K562 (cell line): ENCODE data around the gene MAPKAPK2. TPM values are rescaled to one million over a fixed set of nuclear protein-coding genes. Genes with fewer than 3 reads are reported as not detected.
A peak's percentile ranks its signal among the peaks of the same experiment; 100 is the strongest.

Source experiments
- CHD1 ChIP-seq: fragments of 200-600 bp; sonication (generic); IDR thresholded peaks from one replicate; pipeline ENCODE4 v1.6.1; 2012; ENCODE audit warnings: mild to moderate bottlenecking, moderate library complexity, low read length, inconsistent platforms
- EP400 ChIP-seq: fragments of 450-650 bp; IDR thresholded peaks from 2 replicates; pipeline ENCODE4 v1.6.1; 2017; ENCODE audit warnings: antibody characterized with exemption, mild to moderate bottlenecking, moderate library complexity
- MAFG ChIP-seq: fragments of 450-650 bp; conservative IDR thresholded peaks from 2 replicates; pipeline ENCODE4 v1.6.1; 2016; ENCODE audit warnings: missing genetic modification characterization, missing compliant biosample characterization
- MEIS2 ChIP-seq: fragments of 450-650 bp; IDR thresholded peaks from 2 replicates; pipeline ENCODE4 v1.6.1; 2014; ENCODE audit warnings: mild to moderate bottlenecking; ENCODE audit not compliant: partially characterized antibody
- PHTF2 ChIP-seq: fragments of 250-450 bp; sonication (Bioruptor Pico); IDR thresholded peaks from 2 replicates; pipeline ENCODE4 v1.5.0; 2021; ENCODE audit warnings: mild to moderate bottlenecking
- SMARCA4 ChIP-seq: fragments of 450-650 bp; IDR thresholded peaks from 2 replicates; pipeline ENCODE4 v1.6.1; 2016
- U2AF1 ChIP-seq: fragments of 200-400 bp; formaldehyde crosslinking; optimal IDR thresholded peaks from 2 replicates; pipeline ENCODE3; 2017; ENCODE audit warnings: mild to moderate bottlenecking, low read depth, low read length, moderate library complexity
- ZNF146 ChIP-seq: IDR thresholded peaks from one replicate; pipeline ENCODE4 v1.6.1; 2018; ENCODE audit warnings: missing compliant biosample characterization; ENCODE audit not compliant: unreplicated experiment
- ZNF165 ChIP-seq: fragments of 250-450 bp; sonication (Bioruptor Pico); IDR thresholded peaks from 2 replicates; pipeline ENCODE4 v1.4.0; 2020; ENCODE audit warnings: borderline replicate concordance
- ZNF384 ChIP-seq: IDR thresholded peaks from 2 replicates; pipeline ENCODE4 v1.6.1; 2012; ENCODE audit warnings: low read depth, low read length, improper control_type of control experiment
- polyA plus RNA-seq, 8 experiments: library from polyadenylated mRNA; depleted of rRNA in 4 of 8; stranded (reverse) in 5 of 8; unstranded in 3 of 8; fragments of >200 nt; fragmentation: Nextera tagmentation in 2 of 8; fragmentation: Illumina TruSeq in 1 of 8; extraction: Ambion mirVana in 2 of 8; extraction: Trizol in 1 of 8; gene quantifications; 2 replicates each; pipeline versions ENCODE4 v1.2.1 to v1.2.3, GENCODE V29; 2011 to 2014; ENCODE audit warnings: inconsistent platforms in 1 of 8, missing spikeins in 1 of 8
- total RNA-seq, 7 experiments: library from RNA; depleted of rRNA in 6 of 7; stranded (reverse); fragments of >200 nt in 6 of 7; fragmentation: Illumina TruSeq in 2 of 7; extraction: Trizol in 2 of 7; gene quantifications; 2 replicates each; pipeline versions ENCODE4 v1.2.1 to v1.2.3, GENCODE V29; 2011 to 2021; ENCODE audit warnings: low replicate concordance in 1 of 7
- TF ChIP-seq, protein P1 (sequence below), 2 experiments: fragments of 450-650 bp; IDR thresholded peaks; 2 replicates each; pipeline ENCODE4 v1.6.1; 2016; ENCODE audit warnings: mild to moderate bottlenecking in 2 of 2, borderline replicate concordance in 1 of 2, low read depth in 1 of 2, moderate library complexity in 1 of 2
- TF ChIP-seq, protein P2 (sequence below): sonication (generic); formaldehyde crosslinking; IDR thresholded peaks from 2 replicates; pipeline ENCODE4 v1.8.0; 2022; ENCODE audit warnings: mild to moderate bottlenecking, missing genetic modification reagents
- TF ChIP-seq, protein P3 (sequence below): fragments of 250-450 bp; sonication (Bioruptor Pico); IDR thresholded peaks from 2 replicates; pipeline ENCODE4 v1.4.0; 2020

Gene MAPKAPK2
- total and polyA plus RNA-seq, 9 of the 15 experiments (the other 6 are each of a cell fraction or from before 2014, with no cell fraction given) = 0.63 to 94.2 (median 52.1) TPM

DNA sequence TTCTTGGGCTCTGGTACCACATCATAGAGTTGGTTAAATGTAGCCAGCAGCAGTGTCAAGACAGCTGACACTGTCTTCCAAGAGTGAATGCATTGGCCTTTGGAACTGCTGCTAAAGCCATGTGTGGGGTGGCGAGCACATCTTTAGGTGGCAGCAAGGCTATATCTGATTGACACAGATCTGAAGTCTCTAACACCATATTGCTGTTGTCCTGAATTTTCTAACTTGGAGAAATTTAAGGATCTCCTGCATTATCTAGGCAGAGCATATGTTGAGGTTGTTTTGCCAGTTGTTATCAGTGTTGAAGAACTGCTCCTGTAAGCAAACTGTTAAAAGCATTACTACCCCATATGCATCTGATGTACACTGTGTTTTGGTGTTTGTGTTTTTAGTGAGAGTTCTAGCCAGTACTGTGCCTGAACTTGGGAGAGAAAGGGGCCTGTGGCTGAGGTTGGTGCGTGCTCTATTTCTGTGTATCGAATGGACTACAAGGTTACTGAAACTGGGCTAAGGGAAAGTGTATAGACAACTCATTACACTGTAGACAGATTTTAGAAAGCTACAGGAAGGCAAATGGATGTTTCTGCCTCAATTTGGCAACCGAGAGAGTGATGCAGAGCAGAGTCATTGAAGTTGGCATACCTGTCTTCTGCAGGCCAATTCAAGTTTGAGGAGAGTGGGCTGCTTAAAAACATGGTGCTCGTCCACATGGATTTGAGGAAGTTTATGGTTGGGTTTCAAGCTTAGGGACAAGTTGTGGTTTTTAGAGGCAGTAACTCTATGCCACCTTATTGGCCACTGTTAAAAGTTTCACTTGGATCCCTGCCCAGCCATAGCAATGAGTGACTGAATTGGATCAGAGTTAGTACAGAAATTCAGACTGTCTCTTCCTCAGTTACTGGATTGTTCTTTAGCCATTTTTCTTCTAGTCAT is 32.5 kb upstream of the MAPKAPK2 start (continued):
- TF ChIP-seq, protein P1, sequence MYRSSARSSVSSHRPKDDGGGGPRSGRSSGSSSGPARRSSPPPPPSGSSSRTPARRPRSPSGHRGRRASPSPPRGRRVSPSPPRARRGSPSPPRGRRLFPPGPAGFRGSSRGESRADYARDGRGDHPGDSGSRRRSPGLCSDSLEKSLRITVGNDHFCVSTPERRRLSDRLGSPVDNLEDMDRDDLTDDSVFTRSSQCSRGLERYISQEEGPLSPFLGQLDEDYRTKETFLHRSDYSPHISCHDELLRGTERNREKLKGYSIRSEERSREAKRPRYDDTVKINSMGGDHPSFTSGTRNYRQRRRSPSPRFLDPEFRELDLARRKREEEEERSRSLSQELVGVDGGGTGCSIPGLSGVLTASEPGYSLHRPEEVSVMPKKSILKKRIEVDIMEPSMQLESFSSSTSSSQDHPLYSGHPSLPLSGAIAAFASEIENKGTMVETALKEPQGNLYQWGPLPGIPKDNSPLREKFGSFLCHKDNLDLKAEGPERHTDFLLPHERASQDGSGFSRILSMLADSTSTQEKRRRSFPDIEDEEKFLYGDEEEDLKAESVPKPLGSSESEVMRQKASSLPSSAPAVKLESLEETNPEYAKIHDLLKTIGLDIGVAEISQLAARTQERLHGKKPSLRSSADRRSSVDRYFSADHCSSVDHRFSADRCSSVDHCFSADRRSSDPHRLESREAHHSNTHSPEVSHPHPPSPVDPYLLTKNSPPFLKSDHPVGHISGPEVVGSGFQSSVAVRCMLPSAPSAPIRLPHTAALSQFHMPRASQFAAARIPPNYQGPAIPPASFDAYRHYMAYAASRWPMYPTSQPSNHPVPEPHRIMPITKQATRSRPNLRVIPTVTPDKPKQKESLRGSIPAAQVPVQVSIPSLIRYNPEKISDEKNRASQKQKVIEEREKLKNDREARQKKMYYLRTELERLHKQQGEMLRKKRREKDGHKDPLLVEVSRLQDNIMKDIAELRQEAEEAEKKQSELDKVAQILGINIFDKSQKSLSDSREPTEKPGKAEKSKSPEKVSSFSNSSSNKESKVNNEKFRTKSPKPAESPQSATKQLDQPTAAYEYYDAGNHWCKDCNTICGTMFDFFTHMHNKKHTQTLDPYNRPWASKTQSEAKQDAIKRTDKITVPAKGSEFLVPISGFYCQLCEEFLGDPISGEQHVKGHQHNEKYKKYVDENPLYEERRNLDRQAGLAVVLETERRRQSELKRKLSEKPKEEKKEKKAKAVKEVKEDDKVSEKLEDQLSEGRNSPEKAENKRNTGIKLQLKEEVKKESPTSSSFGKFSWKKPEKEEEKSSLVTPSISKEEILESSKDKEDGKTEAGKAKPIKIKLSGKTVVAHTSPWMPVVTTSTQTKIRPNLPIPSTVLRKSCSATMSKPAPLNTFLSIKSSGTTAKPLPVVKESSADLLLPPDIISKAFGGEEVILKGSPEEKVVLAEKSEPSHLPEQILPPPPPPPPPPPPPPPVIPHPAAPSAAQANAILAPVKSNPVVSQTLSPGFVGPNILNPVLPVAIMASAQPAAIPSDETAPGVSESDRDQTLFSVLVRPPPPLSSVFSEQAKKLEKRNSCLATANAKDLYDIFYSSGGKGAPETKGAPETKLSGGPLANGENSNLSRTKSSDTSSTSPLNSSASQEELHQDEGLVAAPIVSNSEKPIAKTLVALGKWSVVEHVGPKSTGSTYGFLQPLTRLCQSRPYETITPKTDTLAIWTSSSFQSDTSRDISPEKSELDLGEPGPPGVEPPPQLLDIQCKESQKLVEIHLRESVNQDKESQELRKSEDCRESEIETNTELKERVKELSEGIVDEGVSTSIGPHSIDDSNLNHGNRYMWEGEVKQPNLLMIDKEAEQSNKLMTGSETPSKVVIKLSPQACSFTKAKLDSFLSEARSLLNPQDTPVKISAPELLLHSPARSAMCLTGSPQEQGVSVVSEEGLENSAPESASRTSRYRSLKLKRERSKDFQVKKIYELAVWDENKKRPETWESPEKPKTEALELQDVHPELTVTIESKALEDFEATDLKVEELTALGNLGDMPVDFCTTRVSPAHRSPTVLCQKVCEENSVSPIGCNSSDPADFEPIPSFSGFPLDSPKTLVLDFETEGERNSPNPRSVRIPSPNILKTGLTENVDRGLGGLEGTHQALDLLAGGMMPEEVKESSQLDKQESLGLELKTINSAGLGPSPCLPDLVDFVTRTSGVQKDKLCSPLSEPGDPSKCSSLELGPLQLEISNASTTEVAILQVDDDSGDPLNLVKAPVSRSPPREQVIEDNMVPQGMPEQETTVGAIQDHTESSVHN (IDR thresholded peaks at IDR 0.05; ENCODE audit: borderline replicate concordance in 1 of 2, low read depth in 1 of 2) = 0 out of 4 replicates have a peak, but pooled peaks of 1 of the 2 experiments have one; percentile 15
- TF ChIP-seq ZNF384 = no peak
- peak; percentile 98 for TF ChIP-seq SMARCA4
- no peak for TF ChIP-seq ZNF165 (CRISPR knock-in tag)
- TF ChIP-seq U2AF1 = no peak
- peak; percentile 76 for TF ChIP-seq MEIS2
- TF ChIP-seq PHTF2 = peak; percentile 55; the same call in 1 of the 2 replicates
- TF ChIP-seq ZNF146 (CRISPR knock-in tag) = no peak
- TF ChIP-seq, protein P2, sequence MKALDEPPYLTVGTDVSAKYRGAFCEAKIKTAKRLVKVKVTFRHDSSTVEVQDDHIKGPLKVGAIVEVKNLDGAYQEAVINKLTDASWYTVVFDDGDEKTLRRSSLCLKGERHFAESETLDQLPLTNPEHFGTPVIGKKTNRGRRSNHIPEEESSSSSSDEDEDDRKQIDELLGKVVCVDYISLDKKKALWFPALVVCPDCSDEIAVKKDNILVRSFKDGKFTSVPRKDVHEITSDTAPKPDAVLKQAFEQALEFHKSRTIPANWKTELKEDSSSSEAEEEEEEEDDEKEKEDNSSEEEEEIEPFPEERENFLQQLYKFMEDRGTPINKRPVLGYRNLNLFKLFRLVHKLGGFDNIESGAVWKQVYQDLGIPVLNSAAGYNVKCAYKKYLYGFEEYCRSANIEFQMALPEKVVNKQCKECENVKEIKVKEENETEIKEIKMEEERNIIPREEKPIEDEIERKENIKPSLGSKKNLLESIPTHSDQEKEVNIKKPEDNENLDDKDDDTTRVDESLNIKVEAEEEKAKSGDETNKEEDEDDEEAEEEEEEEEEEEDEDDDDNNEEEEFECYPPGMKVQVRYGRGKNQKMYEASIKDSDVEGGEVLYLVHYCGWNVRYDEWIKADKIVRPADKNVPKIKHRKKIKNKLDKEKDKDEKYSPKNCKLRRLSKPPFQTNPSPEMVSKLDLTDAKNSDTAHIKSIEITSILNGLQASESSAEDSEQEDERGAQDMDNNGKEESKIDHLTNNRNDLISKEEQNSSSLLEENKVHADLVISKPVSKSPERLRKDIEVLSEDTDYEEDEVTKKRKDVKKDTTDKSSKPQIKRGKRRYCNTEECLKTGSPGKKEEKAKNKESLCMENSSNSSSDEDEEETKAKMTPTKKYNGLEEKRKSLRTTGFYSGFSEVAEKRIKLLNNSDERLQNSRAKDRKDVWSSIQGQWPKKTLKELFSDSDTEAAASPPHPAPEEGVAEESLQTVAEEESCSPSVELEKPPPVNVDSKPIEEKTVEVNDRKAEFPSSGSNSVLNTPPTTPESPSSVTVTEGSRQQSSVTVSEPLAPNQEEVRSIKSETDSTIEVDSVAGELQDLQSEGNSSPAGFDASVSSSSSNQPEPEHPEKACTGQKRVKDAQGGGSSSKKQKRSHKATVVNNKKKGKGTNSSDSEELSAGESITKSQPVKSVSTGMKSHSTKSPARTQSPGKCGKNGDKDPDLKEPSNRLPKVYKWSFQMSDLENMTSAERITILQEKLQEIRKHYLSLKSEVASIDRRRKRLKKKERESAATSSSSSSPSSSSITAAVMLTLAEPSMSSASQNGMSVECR (CRISPR knock-in tag) = peak; percentile 63
- TF ChIP-seq, protein P3, sequence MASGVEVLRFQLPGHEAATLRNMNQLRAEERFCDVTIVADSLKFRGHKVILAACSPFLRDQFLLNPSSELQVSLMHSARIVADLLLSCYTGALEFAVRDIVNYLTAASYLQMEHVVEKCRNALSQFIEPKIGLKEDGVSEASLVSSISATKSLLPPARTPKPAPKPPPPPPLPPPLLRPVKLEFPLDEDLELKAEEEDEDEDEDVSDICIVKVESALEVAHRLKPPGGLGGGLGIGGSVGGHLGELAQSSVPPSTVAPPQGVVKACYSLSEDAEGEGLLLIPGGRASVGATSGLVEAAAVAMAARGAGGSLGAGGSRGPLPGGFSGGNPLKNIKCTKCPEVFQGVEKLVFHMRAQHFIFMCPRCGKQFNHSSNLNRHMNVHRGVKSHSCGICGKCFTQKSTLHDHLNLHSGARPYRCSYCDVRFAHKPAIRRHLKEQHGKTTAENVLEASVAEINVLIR (CRISPR knock-in tag) = no peak
- no peak for TF ChIP-seq CHD1
- TF ChIP-seq MAFG (tag) = peak; percentile 56
- peak; percentile 63; the same call in 1 of the 2 replicates for TF ChIP-seq EP400
